Measurements from ENCODE around the gene SCYGR8. TPM values are rescaled to one million over a fixed set of nuclear protein-coding genes. Genes with fewer than 3 reads are reported as not detected.
"Not testable (repeated sequence)": the region's sequence is repeated elsewhere in the genome, so short reads cannot be mapped to it uniquely, and the experiment has no call there.

Gene SCYGR8
- total RNA-seq, 1 experiment from 2014 or later: not detected

GRCh38 chr2:227748079-227748478 is 2.4 kb downstream of the SCYGR8 start (continued):
- TF ChIP-seq CEBPB (IDR thresholded peaks at IDR 0.05; ENCODE audit: low read depth) (no peak), RAD21 (IDR thresholded peaks at IDR 0.05; ENCODE audit: low read depth) (peak; percentile 67), ZBTB33 (IDR thresholded peaks at IDR 0.05; ENCODE audit: extremely low read depth, insufficient replicate concordance, low read length) (no peak), REST (IDR thresholded peaks at IDR 0.05; ENCODE audit: low read depth) (no peak)

GRCh38 chr2:227756261-227756660 is 10.6 kb downstream of the SCYGR8 start:
- DNase-seq (ENCODE audit: low read depth, low spot score); H3K4me3 ChIP-seq (replicated peaks in 1 of 2; ENCODE audit: low read depth in 1 of 2, low read length in 2 of 2); RAD21 ChIA-PET (ENCODE audit: low non-redundant PET in 1 of 2, low total read pairs in 2 of 2, uncharacterized antibody in 2 of 2, unreplicated experiment in 2 of 2); H2AFZ ChIP-seq (ENCODE audit: low read depth, low read length, poor library complexity, severe bottlenecking); H4K20me1 ChIP-seq (ENCODE audit: insufficient read depth); H3K27ac ChIP-seq (ENCODE audit: low read depth, low read length); H3K27me3 ChIP-seq (ENCODE audit: insufficient read depth, low read length); H3K9me2 ChIP-seq (ENCODE audit: insufficient read depth); H3K4me2 ChIP-seq (ENCODE audit: low read length); H3K9me3 ChIP-seq (ENCODE audit: control insufficient read depth in 1 of 2, insufficient read depth in 1 of 2, low read depth in 1 of 2, low read length in 2 of 2); POLR2A ChIA-PET; BruUV-seq (replicated peaks); H3K36me3 ChIP-seq (ENCODE audit: control insufficient read depth in 1 of 2, insufficient read depth in 2 of 2, low read length in 2 of 2); H3K79me2 ChIP-seq (ENCODE audit: insufficient read depth, low read length); H3K4me1 ChIP-seq (ENCODE audit: control insufficient read depth in 1 of 2, insufficient read depth in 2 of 2, low read length in 2 of 2); ATAC-seq; H3K9ac ChIP-seq (ENCODE audit: low read length): not testable (repeated sequence)
- intact Hi-C loops (cut with micrococcal nuclease): loop anchor here (5.0 kb wide), 1 partner anchor 609 kb away; no protein-coding TSS in a partner anchor
- CTCF ChIA-PET: interaction anchor here (1.0 to 1.2 kb wide), 2 partner anchors 10 to 134 kb away, joined by 3 read pairs; no protein-coding TSS in a partner anchor

All from HCT116 (cell line).